Testis (tissue), 3 donors: ENCODE results near the gene AUTS2. TPM values are rescaled to one million over a fixed set of nuclear protein-coding genes. Genes with fewer than 3 reads are reported as not detected.

Experiments
- DNase-seq: peaks from one replicate; pipeline ENCODE4 v3.0.0-alpha.2; 2019
- H3K27ac ChIP-seq, 2 donors: fragments of 200-600 bp; sonication (generic); one replicate each; pipeline ENCODE4 v1.5.1; 2019
- H3K27me3 ChIP-seq: fragments of 200-600 bp; sonication (generic); one replicate; pipeline ENCODE4 v1.5.1; 2019
- H3K36me3 ChIP-seq: fragments of 200-600 bp; sonication (generic); one replicate; pipeline ENCODE4 v1.5.1; 2017; ENCODE audit warnings: low read depth; ENCODE audit errors: missing control alignments
- H3K4me1 ChIP-seq: fragments of 200-600 bp; sonication (generic); one replicate; pipeline ENCODE4 v1.5.1; 2019
- H3K4me3 ChIP-seq, 2 donors: fragments of 200-600 bp; sonication (generic); one replicate each; pipeline ENCODE4 v1.5.1; 2017 to 2019
- H3K9me3 ChIP-seq: fragments of 200-600 bp; sonication (generic); one replicate; pipeline ENCODE4 v1.5.1; 2017
- CTCF ChIP-seq, 3 experiments: fragments of 450-650 bp in 2 of 3; fragments of 200-600 bp in 1 of 3; sonication (generic) in 1 of 3; IDR thresholded peaks; one replicate each; pipeline ENCODE4 v1.5.1; 2016 to 2019; ENCODE audit warnings: antibody characterized with exemption in 3 of 3, mild to moderate bottlenecking in 2 of 3, moderate library complexity in 1 of 3
- POLR2A ChIP-seq: fragments of 450-650 bp; IDR thresholded peaks from one replicate; pipeline ENCODE4 v1.6.1; 2017; ENCODE audit warnings: antibody characterized with exemption, mild to moderate bottlenecking, moderate library complexity
- WGBS, 2 donors: methylation state at CpG; one replicate each; pipeline ENCODE4 v1.1.5; 2018; 5-methylcytosine and 5-hydroxymethylcytosine counted together
- intact Hi-C: fragments of 100-400 bp; cut with DNase I; formaldehyde crosslinking; loops from one replicate; pipeline ENCODE4 v1.15.1; 2023; ENCODE audit warnings: low total_unique reads
- polyA plus RNA-seq: library from polyadenylated mRNA; stranded (reverse); fragments of 350-450 nt; fragmentation: Illumina TruSeq; extraction: RNeasy Lipid Tissue Mini Kit (QIAGEN cat#74804); gene quantifications from one replicate; pipeline ENCODE4 v1.2.3, GENCODE V29; 2014; ENCODE audit warnings: low read depth, low replicate concordance; ENCODE audit not compliant: insufficient read depth
- total RNA-seq, 2 donors: library from RNA; depleted of rRNA; stranded (reverse); fragments of >200 nt; gene quantifications; one replicate each; pipeline ENCODE4 v1.2.3, GENCODE V29; 2016

The AUTS2 gene
- total and polyA plus RNA-seq, 3 donors from 2014 or later: 21.3 to 75.5 (median 56.1) TPM

- H3K4me1 ChIP-seq: no peaks in the 10 kb centered on the region
- H3K9me3 ChIP-seq: no peaks in the 10 kb centered on the region
- DNase-seq: peak; percentile 69
- intact Hi-C loops: no loop called here
- peak in 2 of 3 experiments; percentile 16 to 20 for TF ChIP-seq CTCF (IDR thresholded peaks at IDR 0.05)
- no peak for TF ChIP-seq POLR2A
- no peaks in the 10 kb centered on the region for H3K36me3 ChIP-seq
- H3K27me3 ChIP-seq: no peaks in the 10 kb centered on the region
- peak overlapping the region in 1 of 2 donors; percentile 73 for H3K27ac ChIP-seq
- peak overlapping the region; percentile 71 to 75 for H3K4me3 ChIP-seq
- WGBS, 2 donors: 0 to 1% methylated on average over 3 to 59 of the region's 101 CpGs
Observed at GRCh38 chr7:70693686-70694433, 1095.6 kb downstream of the AUTS2 start.

- no peaks in the 10 kb centered on the region for H3K9me3 ChIP-seq
- peak; percentile 35 for DNase-seq
- intact Hi-C loops: no loop called here
- peak overlapping the region in 1 of 2 donors; percentile 73 for H3K27ac ChIP-seq
- 0 to 1% methylated on average over 15 to 51 of the region's 80 CpGs for WGBS, 2 donors
- H3K4me1 ChIP-seq: no peaks in the 10 kb centered on the region
- H3K27me3 ChIP-seq: no peaks in the 10 kb centered on the region
- TF ChIP-seq CTCF (IDR thresholded peaks at IDR 0.05): no peak
- no peak for TF ChIP-seq POLR2A
- H3K36me3 ChIP-seq: no peaks in the 10 kb centered on the region
- H3K4me3 ChIP-seq: peak overlapping the region; percentile 71 to 75
Observed at GRCh38 chr7:70694434-70694970, 1096.2 kb downstream of the AUTS2 start.

GRCh38 chr7:70694971-70695794 is 1096.9 kb downstream of the AUTS2 start:
- Histone ChIP-seq H3K27ac (peak overlapping the region in 1 of 2 donors; percentile 73), H3K27me3 (no peaks in the 10 kb centered on the region), H3K9me3 (no peaks in the 10 kb centered on the region), H3K4me3 (peak overlapping the region; percentile 71 to 75), H3K36me3 (no peaks in the 10 kb centered on the region), H3K4me1 (no peaks in the 10 kb centered on the region)
- TF ChIP-seq CTCF (IDR thresholded peaks at IDR 0.05): no peak
- no peak for TF ChIP-seq POLR2A
- WGBS, 2 donors: 0 to 2% methylated on average over 20 to 76 of the region's 77 CpGs
- no peak for DNase-seq
- intact Hi-C loops: no loop called here

- DNase-seq: no peak
- H3K4me3 ChIP-seq: peak overlapping the region; percentile 71 to 75
- no peaks in the 10 kb centered on the region for H3K27me3 ChIP-seq
- no peaks in the 10 kb centered on the region for H3K9me3 ChIP-seq
- no peak overlapping the region for H3K27ac ChIP-seq
- no peaks in the 10 kb centered on the region for H3K4me1 ChIP-seq
- TF ChIP-seq CTCF (IDR thresholded peaks at IDR 0.05) (no peak), POLR2A (no peak)
- H3K36me3 ChIP-seq: no peaks in the 10 kb centered on the region
- intact Hi-C loops: no loop called here
- 11 to 22% methylated on average over 9 of the region's 9 CpGs for WGBS, 2 donors
Observed at GRCh38 chr7:70695795-70696083, 1097.5 kb downstream of the AUTS2 start.
